GM23338 (cell line): ENCODE measurements around the gene WBP11. TPM values are rescaled to one million over a fixed set of nuclear protein-coding genes. Genes with fewer than 3 reads are reported as not detected.

Source experiments
- CREB1 ChIP-seq: fragments of 250-450 bp; sonication (Bioruptor Pico); IDR thresholded peaks from 2 replicates; pipeline ENCODE4 v1.5.0; 2020; ENCODE audit warnings: low read depth, mild to moderate bottlenecking, moderate library complexity
- EZH2 ChIP-seq: fragments of 200-600 bp; sonication (generic); IDR thresholded peaks from one replicate; pipeline ENCODE4 v1.8.0; 2017; ENCODE audit warnings: antibody characterized with exemption, mild to moderate bottlenecking, low read depth; ENCODE audit not compliant: unreplicated experiment
- EZH2phosphoT487 ChIP-seq: fragments of 200-600 bp; sonication (generic); IDR thresholded peaks from one replicate; pipeline ENCODE4 v1.8.1; 2018; ENCODE audit warnings: antibody characterized with exemption; ENCODE audit not compliant: unreplicated experiment
- JUNB ChIP-seq: IDR thresholded peaks from one replicate; pipeline ENCODE4 v1.6.1; 2016; ENCODE audit warnings: antibody characterized with exemption; ENCODE audit not compliant: unreplicated experiment
- NANOG ChIP-seq: IDR thresholded peaks from 2 replicates; pipeline ENCODE4 v1.6.1; 2016; ENCODE audit warnings: antibody characterized with exemption, borderline replicate concordance
- POLR2AphosphoS5 ChIP-seq: IDR thresholded peaks from 2 replicates; pipeline ENCODE4 v1.6.1; 2016; ENCODE audit warnings: antibody characterized with exemption, low read depth
- STAT1 ChIP-seq: IDR thresholded peaks from one replicate; pipeline ENCODE4 v1.6.1; 2016; ENCODE audit warnings: antibody characterized with exemption; ENCODE audit not compliant: unreplicated experiment
- ZNF114 ChIP-seq: fragments of 250-450 bp; sonication (Bioruptor Pico); IDR thresholded peaks from 2 replicates; pipeline ENCODE4 v1.5.0; 2020; ENCODE audit warnings: mild to moderate bottlenecking, moderate library complexity
- ZNF331 ChIP-seq: fragments of 250-450 bp; sonication (Bioruptor Pico); IDR thresholded peaks from 2 replicates; pipeline ENCODE4 v1.5.0; 2020; ENCODE audit warnings: low read depth, mild to moderate bottlenecking, moderate library complexity
- polyA plus RNA-seq: library from polyadenylated mRNA; unstranded; fragments of >200 nt; fragmentation: Nextera tagmentation; extraction: Ambion mirVana; gene quantifications from 2 replicates; pipeline ENCODE4 v1.2.1, GENCODE V29; 2016
- total RNA-seq: library from RNA; depleted of rRNA; stranded (reverse); fragments of >200 nt; shearing (Covaris generic); gene quantifications from 2 replicates; pipeline ENCODE4 v1.2.3, GENCODE V29; 2014
- TF ChIP-seq, protein P1 (sequence below): fragments of 250-450 bp; sonication (Bioruptor Pico); IDR thresholded peaks from 2 replicates; pipeline ENCODE4 v1.5.0; 2020; ENCODE audit warnings: mild to moderate bottlenecking, moderate library complexity
- TF ChIP-seq, protein P2 (sequence below): IDR thresholded peaks from 2 replicates; pipeline ENCODE4 v1.6.1; 2016; ENCODE audit warnings: antibody characterized with exemption

WBP11 gene
- total and polyA plus RNA-seq, 2 experiments from 2014 or later = 57.1 to 148 TPM

DNA sequence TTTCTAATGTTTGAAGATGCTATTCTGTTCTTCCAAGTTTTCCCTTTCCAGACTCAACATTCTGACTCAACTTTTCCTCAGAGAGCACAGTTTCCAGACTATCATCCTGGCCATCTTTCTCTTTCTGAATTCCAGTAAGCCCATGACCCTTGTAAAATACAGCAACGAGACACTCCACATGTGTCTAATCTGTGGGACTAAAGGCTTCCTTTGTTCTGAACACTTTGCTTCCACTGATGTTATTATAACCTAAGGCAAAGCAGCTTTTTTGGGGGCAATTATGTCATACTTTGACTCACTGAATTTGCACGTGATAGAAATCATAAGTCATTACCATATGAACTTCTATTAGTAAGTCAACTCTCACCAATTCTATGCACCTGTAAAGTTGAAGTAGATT, 46.4 kb upstream of the WBP11 start (continued):
- TF ChIP-seq, protein P1, sequence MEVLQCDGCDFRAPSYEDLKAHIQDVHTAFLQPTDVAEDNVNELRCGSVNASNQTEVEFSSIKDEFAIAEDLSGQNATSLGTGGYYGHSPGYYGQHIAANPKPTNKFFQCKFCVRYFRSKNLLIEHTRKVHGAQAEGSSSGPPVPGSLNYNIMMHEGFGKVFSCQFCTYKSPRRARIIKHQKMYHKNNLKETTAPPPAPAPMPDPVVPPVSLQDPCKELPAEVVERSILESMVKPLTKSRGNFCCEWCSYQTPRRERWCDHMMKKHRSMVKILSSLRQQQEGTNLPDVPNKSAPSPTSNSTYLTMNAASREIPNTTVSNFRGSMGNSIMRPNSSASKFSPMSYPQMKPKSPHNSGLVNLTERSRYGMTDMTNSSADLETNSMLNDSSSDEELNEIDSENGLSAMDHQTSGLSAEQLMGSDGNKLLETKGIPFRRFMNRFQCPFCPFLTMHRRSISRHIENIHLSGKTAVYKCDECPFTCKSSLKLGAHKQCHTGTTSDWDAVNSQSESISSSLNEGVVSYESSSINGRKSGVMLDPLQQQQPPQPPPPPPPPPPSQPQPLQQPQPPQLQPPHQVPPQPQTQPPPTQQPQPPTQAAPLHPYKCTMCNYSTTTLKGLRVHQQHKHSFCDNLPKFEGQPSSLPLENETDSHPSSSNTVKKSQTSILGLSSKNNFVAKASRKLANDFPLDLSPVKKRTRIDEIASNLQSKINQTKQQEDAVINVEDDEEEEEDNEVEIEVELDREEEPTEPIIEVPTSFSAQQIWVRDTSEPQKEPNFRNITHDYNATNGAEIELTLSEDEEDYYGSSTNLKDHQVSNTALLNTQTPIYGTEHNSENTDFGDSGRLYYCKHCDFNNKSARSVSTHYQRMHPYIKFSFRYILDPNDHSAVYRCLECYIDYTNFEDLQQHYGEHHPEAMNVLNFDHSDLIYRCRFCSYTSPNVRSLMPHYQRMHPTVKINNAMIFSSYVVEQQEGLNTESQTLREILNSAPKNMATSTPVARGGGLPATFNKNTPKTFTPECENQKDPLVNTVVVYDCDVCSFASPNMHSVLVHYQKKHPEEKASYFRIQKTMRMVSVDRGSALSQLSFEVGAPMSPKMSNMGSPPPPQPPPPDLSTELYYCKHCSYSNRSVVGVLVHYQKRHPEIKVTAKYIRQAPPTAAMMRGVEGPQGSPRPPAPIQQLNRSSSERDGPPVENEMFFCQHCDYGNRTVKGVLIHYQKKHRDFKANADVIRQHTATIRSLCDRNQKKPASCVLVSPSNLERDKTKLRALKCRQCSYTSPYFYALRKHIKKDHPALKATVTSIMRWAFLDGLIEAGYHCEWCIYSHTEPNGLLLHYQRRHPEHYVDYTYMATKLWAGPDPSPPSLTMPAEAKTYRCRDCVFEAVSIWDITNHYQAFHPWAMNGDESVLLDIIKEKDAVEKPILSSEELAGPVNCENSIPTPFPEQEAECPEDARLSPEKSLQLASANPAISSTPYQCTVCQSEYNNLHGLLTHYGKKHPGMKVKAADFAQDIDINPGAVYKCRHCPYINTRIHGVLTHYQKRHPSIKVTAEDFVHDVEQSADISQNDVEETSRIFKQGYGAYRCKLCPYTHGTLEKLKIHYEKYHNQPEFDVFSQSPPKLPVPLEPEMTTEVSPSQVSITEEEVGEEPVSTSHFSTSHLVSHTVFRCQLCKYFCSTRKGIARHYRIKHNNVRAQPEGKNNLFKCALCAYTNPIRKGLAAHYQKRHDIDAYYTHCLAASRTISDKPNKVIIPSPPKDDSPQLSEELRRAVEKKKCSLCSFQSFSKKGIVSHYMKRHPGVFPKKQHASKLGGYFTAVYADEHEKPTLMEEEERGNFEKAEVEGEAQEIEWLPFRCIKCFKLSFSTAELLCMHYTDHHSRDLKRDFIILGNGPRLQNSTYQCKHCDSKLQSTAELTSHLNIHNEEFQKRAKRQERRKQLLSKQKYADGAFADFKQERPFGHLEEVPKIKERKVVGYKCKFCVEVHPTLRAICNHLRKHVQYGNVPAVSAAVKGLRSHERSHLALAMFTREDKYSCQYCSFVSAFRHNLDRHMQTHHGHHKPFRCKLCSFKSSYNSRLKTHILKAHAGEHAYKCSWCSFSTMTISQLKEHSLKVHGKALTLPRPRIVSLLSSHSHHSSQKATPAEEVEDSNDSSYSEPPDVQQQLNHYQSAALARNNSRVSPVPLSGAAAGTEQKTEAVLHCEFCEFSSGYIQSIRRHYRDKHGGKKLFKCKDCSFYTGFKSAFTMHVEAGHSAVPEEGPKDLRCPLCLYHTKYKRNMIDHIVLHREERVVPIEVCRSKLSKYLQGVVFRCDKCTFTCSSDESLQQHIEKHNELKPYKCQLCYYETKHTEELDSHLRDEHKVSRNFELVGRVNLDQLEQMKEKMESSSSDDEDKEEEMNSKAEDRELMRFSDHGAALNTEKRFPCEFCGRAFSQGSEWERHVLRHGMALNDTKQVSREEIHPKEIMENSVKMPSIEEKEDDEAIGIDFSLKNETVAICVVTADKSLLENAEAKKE = no peak
- no peak for TF ChIP-seq ZNF114
- TF ChIP-seq EZH2 = no peak
- TF ChIP-seq JUNB = no peak
- no peak for TF ChIP-seq EZH2phosphoT487
- no peak for TF ChIP-seq STAT1
- TF ChIP-seq POLR2AphosphoS5 = no peak
- no peak for TF ChIP-seq CREB1 (CRISPR knock-in tag)
- TF ChIP-seq ZNF331 (CRISPR knock-in tag) = no peak
- TF ChIP-seq, protein P2, sequence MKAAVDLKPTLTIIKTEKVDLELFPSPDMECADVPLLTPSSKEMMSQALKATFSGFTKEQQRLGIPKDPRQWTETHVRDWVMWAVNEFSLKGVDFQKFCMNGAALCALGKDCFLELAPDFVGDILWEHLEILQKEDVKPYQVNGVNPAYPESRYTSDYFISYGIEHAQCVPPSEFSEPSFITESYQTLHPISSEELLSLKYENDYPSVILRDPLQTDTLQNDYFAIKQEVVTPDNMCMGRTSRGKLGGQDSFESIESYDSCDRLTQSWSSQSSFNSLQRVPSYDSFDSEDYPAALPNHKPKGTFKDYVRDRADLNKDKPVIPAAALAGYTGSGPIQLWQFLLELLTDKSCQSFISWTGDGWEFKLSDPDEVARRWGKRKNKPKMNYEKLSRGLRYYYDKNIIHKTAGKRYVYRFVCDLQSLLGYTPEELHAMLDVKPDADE = no peak
- TF ChIP-seq NANOG = no peak
